Progenitor cell of endocrine pancreas (in vitro differentiated cells): Measurements from ENCODE around the gene TMC3. TPM values are rescaled to one million over a fixed set of nuclear protein-coding genes. Genes with fewer than 3 reads are reported as not detected.

Experiments used
- DNase-seq: peaks from one replicate; pipeline ENCODE4 v3.0.0; 2021; ENCODE audit warnings: low spot score; ENCODE audit not compliant: unreplicated experiment
- H3K27ac Mint-ChIP-seq: 2 replicates; pipeline ENCODE4 v1.8.0; 2021; ENCODE audit warnings: mild to moderate bottlenecking, moderate library complexity, mixed read lengths
- H3K27me3 Mint-ChIP-seq: 2 replicates; pipeline ENCODE4 v1.8.0; 2021; ENCODE audit warnings: mixed read lengths
- H3K36me3 Mint-ChIP-seq: 2 replicates; pipeline ENCODE4 v1.8.0; 2022; ENCODE audit warnings: mixed read lengths; ENCODE audit not compliant: insufficient read depth
- H3K4me1 Mint-ChIP-seq: 2 replicates; pipeline ENCODE4 v1.8.0; 2021; ENCODE audit warnings: low read depth, mixed read lengths
- H3K4me3 Mint-ChIP-seq: 2 replicates; pipeline ENCODE4 v1.8.0; 2021; ENCODE audit warnings: low read depth, mild to moderate bottlenecking, moderate library complexity, mixed read lengths
- H3K9me3 Mint-ChIP-seq: 2 replicates; pipeline ENCODE4 v1.8.0; 2021; ENCODE audit warnings: low read depth, mixed read lengths
- CTCF ChIP-seq: fragments of 200-600 bp; sonication (generic); IDR thresholded peaks from one replicate; pipeline ENCODE4 v1.5.0; 2021; ENCODE audit warnings: antibody characterized with exemption, mild to moderate bottlenecking; ENCODE audit not compliant: unreplicated experiment
- total RNA-seq: library from RNA; stranded (reverse); gene quantifications from 2 replicates; pipeline ENCODE4 v1.2.1, GENCODE V29; 2021

The TMC3 gene
- total RNA-seq, 1 donor from 2014 or later = 0.10 TPM

DNA sequence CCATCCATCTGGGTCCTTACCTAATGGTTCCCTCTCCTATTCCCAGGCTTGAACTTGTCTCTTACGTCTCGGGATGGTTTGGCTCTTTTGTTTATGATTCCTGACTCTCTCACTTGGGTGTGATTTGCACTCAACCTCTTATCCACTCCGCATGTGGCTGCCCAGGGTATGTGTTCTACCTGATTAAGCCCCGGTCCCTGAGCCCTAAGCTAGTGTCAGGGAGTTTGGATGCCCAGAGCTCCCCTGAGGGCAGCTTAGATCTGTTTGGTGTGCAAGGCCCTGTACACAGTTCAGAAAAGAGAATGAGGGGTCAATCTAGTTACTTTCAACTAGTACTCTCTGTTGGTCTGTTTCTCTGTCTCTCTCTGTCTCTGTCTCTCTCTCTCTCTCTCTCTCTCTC is 34.2 kb downstream of the TMC3 start:
- H3K4me3 Mint-ChIP-seq = no peak overlapping the region

GRCh38 chr15:81339321-81339720 is 34.7 kb downstream of the TMC3 start:
- no peak for DNase-seq
- H3K9me3 Mint-ChIP-seq = no peaks in the 10 kb centered on the region
- peaks cover 10% of the 10 kb centered on the region for H3K4me1 Mint-ChIP-seq
- no peak for TF ChIP-seq CTCF
- peaks cover 3% of the 10 kb centered on the region for H3K27me3 Mint-ChIP-seq
- H3K4me3 Mint-ChIP-seq = no peak overlapping the region
- no peak overlapping the region for H3K27ac Mint-ChIP-seq
- H3K36me3 Mint-ChIP-seq = no peaks in the 10 kb centered on the region

More for the DNA sequence above, 34.2 kb downstream of the TMC3 start:
- no peak overlapping the region for H3K27ac Mint-ChIP-seq
- peaks cover 3% of the 10 kb centered on the region for H3K27me3 Mint-ChIP-seq
- no peak for DNase-seq
- no peak for TF ChIP-seq CTCF
- H3K36me3 Mint-ChIP-seq = no peaks in the 10 kb centered on the region
- H3K4me1 Mint-ChIP-seq = peaks cover 5% of the 10 kb centered on the region
- no peaks in the 10 kb centered on the region for H3K9me3 Mint-ChIP-seq

- no peaks in the 10 kb centered on the region for H3K36me3 Mint-ChIP-seq
- peaks cover 3% of the 10 kb centered on the region for H3K27me3 Mint-ChIP-seq
- no peaks in the 10 kb centered on the region for H3K9me3 Mint-ChIP-seq
- no peak for TF ChIP-seq CTCF
- no peak overlapping the region for H3K4me3 Mint-ChIP-seq
- no peak overlapping the region for H3K27ac Mint-ChIP-seq
- H3K4me1 Mint-ChIP-seq = peaks cover 13% of the 10 kb centered on the region
- no peak for DNase-seq
Observed at GRCh38 chr15:81338170-81339007, 35.6 kb downstream of the TMC3 start.

- no peak for TF ChIP-seq CTCF
- no peak for DNase-seq
- H3K4me3 Mint-ChIP-seq = no peak overlapping the region
- no peak overlapping the region for H3K27ac Mint-ChIP-seq
- H3K36me3 Mint-ChIP-seq = peaks cover 2% of the 10 kb centered on the region
- H3K27me3 Mint-ChIP-seq = peaks cover 9% of the 10 kb centered on the region
- peaks cover 13% of the 10 kb centered on the region for H3K4me1 Mint-ChIP-seq
- H3K9me3 Mint-ChIP-seq = no peaks in the 10 kb centered on the region
Observed at GRCh38 chr15:81337713-81338157, 36.3 kb downstream of the TMC3 start.

DNA sequence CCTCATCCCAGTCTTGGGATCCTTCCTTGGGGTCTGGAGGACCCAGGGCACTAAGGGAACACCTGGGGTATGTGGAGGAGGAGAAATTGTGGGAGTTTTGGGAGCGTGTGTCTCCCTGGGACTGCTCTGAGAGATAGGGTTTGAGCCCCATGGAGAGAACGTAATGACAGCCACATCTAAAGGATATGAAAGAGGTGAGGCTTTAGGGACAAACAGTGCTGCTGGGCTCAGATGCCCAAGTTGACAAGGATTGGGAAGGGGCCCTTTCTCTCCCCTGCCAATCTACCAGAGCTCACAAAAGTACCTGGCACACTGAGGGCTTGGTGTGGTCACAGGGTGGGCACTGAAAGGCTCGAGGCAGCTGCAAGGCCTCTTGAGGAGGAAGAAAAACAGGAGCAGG is 36.8 kb downstream of the TMC3 start:
- Mint-ChIP-seq H3K27me3 (peaks cover 9% of the 10 kb centered on the region), H3K27ac (no peak overlapping the region), H3K9me3 (no peaks in the 10 kb centered on the region), H3K4me1 (peaks cover 13% of the 10 kb centered on the region), H3K36me3 (peaks cover 2% of the 10 kb centered on the region), H3K4me3 (no peak overlapping the region)
- no peak for DNase-seq
- no peak for TF ChIP-seq CTCF
